ENCODE data around the gene NEDD9.

DNA sequence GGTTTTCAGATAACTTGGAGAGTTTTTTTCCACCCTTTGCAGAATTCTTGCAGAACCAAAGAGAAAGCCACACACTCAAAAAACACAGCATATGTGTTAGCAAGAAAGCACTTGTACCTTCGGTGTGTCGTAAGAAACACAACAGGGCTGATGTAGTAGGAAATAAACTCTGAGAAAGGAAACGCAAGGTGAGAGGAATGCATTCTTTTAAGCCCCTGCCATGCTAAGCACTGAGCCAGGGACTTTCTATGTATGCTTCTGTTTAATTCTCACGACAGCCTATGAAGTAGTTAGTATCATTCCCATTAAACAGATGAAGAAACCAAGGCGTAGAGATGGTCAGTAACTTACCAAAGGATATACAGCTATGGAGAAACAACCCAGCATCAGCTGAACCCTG, 23.1 kb downstream of the NEDD9 start:
- TF ChIP-seq POLR2AphosphoS5 (IDR thresholded peaks at IDR 0.05; ENCODE audit: low read depth, low read length) (no peak), CEBPB (IDR thresholded peaks at IDR 0.05; ENCODE audit: low read depth) (no peak), EZH2 (IDR thresholded peaks at IDR 0.05) (no peak), POLR2A (IDR thresholded peaks at IDR 0.05; ENCODE audit: borderline replicate concordance, extremely low read depth, insufficient read depth, insufficient read length) (no peak), EGR1 (IDR thresholded peaks at IDR 0.05; ENCODE audit: low read depth) (no peak), SP1 (IDR thresholded peaks at IDR 0.05; ENCODE audit: low read depth) (no peak), TCF7L2 (IDR thresholded peaks at IDR 0.05; ENCODE audit: borderline replicate concordance, extremely low read depth, insufficient read depth, insufficient read length) (no peak), ZFX (IDR thresholded peaks at IDR 0.05) (no peak), YY1 (IDR thresholded peaks at IDR 0.05; ENCODE audit: extremely low read depth, insufficient replicate concordance, low read depth, low read length) (no peak)
- TF ChIP-seq, protein P1, sequence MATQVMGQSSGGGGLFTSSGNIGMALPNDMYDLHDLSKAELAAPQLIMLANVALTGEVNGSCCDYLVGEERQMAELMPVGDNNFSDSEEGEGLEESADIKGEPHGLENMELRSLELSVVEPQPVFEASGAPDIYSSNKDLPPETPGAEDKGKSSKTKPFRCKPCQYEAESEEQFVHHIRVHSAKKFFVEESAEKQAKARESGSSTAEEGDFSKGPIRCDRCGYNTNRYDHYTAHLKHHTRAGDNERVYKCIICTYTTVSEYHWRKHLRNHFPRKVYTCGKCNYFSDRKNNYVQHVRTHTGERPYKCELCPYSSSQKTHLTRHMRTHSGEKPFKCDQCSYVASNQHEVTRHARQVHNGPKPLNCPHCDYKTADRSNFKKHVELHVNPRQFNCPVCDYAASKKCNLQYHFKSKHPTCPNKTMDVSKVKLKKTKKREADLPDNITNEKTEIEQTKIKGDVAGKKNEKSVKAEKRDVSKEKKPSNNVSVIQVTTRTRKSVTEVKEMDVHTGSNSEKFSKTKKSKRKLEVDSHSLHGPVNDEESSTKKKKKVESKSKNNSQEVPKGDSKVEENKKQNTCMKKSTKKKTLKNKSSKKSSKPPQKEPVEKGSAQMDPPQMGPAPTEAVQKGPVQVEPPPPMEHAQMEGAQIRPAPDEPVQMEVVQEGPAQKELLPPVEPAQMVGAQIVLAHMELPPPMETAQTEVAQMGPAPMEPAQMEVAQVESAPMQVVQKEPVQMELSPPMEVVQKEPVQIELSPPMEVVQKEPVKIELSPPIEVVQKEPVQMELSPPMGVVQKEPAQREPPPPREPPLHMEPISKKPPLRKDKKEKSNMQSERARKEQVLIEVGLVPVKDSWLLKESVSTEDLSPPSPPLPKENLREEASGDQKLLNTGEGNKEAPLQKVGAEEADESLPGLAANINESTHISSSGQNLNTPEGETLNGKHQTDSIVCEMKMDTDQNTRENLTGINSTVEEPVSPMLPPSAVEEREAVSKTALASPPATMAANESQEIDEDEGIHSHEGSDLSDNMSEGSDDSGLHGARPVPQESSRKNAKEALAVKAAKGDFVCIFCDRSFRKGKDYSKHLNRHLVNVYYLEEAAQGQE (IDR thresholded peaks at IDR 0.05; ENCODE audit: low read depth), result no peak
- TF ChIP-seq, protein P2, sequence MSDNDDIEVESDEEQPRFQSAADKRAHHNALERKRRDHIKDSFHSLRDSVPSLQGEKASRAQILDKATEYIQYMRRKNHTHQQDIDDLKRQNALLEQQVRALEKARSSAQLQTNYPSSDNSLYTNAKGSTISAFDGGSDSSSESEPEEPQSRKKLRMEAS (IDR thresholded peaks at IDR 0.05), result no peak
- TF ChIP-seq, protein P3, sequence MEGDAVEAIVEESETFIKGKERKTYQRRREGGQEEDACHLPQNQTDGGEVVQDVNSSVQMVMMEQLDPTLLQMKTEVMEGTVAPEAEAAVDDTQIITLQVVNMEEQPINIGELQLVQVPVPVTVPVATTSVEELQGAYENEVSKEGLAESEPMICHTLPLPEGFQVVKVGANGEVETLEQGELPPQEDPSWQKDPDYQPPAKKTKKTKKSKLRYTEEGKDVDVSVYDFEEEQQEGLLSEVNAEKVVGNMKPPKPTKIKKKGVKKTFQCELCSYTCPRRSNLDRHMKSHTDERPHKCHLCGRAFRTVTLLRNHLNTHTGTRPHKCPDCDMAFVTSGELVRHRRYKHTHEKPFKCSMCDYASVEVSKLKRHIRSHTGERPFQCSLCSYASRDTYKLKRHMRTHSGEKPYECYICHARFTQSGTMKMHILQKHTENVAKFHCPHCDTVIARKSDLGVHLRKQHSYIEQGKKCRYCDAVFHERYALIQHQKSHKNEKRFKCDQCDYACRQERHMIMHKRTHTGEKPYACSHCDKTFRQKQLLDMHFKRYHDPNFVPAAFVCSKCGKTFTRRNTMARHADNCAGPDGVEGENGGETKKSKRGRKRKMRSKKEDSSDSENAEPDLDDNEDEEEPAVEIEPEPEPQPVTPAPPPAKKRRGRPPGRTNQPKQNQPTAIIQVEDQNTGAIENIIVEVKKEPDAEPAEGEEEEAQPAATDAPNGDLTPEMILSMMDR (IDR thresholded peaks at IDR 0.05 in 2 of 3, conservative IDR thresholded peaks at IDR 0.05 in 1 of 3; ENCODE audit: borderline replicate concordance in 1 of 3, insufficient read depth in 1 of 3, low read depth in 2 of 3, low read length in 2 of 3), result no peak

Data from HCT116 (cell line).